Measurements from ENCODE around the gene DPH7. TPM values are rescaled to one million over a fixed set of nuclear protein-coding genes. Genes with fewer than 3 reads are reported as not detected.
"Not testable (repeated sequence)": the region's sequence is repeated elsewhere in the genome, so short reads cannot be mapped to it uniquely, and the experiment has no call there.

Gene DPH7
- total and polyA plus RNA-seq, 5 donors from 2014 or later: 24.4 to 57.0 (median 31.8) TPM

- DNase-seq: peak in 1 of 3 donors; percentile 32
- no peaks in the 10 kb centered on the region for H3K9me3 ChIP-seq (ENCODE audit: control insufficient read depth in 2 of 2, low read length in 2 of 2)
- no peak overlapping the region for H3K4me3 ChIP-seq (ENCODE audit: low read depth, low read length)
Observed at GRCh38 chr9:137511758-137512463, 66.8 kb downstream of the DPH7 start.

GRCh38 chr9:137511126-137511525 lies 67.6 kb downstream of the DPH7 start:
- H3K36me3 Mint-ChIP-seq; H3K27me3 ChIP-seq (ENCODE audit: control insufficient read depth, insufficient read depth, low read length); H3K4me1 Mint-ChIP-seq; H3K27ac ChIP-seq (ENCODE audit: insufficient read depth, low read length, poor library complexity, severe bottlenecking); H3K4me3 ChIP-seq (ENCODE audit: low read depth, low read length); H3K4me3 Mint-ChIP-seq; H3K27me3 Mint-ChIP-seq; H3K9me3 Mint-ChIP-seq; H3K9me3 ChIP-seq (ENCODE audit: control insufficient read depth in 2 of 2, low read length in 2 of 2); H3K27ac Mint-ChIP-seq; H3K36me3 ChIP-seq (ENCODE audit: control insufficient read depth, insufficient read depth, low read length); DNase-seq; ATAC-seq (ENCODE audit: low read depth in 2 of 2); H3K4me1 ChIP-seq (ENCODE audit: control insufficient read depth, insufficient read depth, low read length, poor library complexity, severe bottlenecking): not testable (repeated sequence)

More at GRCh38 chr9:137511758-137512463, 66.8 kb downstream of the DPH7 start:
- Mint-ChIP-seq H3K36me3 (no peaks in the 10 kb centered on the region), H3K9me3 (no peaks in the 10 kb centered on the region), H3K27me3 (no peaks in the 10 kb centered on the region), H3K4me1 (peaks cover 0 to 7% (median 2%) of the 10 kb centered on the region in 4 donors), H3K4me3 (no peak overlapping the region), H3K27ac (peak overlapping the region in 2 of 3 donors; percentile 38 to 80)
- no peak overlapping the region for H3K27ac ChIP-seq (ENCODE audit: insufficient read depth, low read length, poor library complexity, severe bottlenecking)
- no peaks in the 10 kb centered on the region for H3K27me3 ChIP-seq (ENCODE audit: control insufficient read depth, insufficient read depth, low read length)
- H3K36me3 ChIP-seq (ENCODE audit: control insufficient read depth, insufficient read depth, low read length): no peaks in the 10 kb centered on the region
- H3K4me1 ChIP-seq (ENCODE audit: control insufficient read depth, insufficient read depth, low read length, poor library complexity, severe bottlenecking): no peaks in the 10 kb centered on the region
- no peak for ATAC-seq (ENCODE audit: low read depth in 2 of 2)

GRCh38 chr9:137509198-137509597 lies 69.5 kb downstream of the DPH7 start:
- Histone ChIP-seq H3K9me3 (ENCODE audit: control insufficient read depth in 2 of 2, low read length in 2 of 2) (no peaks in the 10 kb centered on the region), H3K27me3 (ENCODE audit: control insufficient read depth, insufficient read depth, low read length) (no peaks in the 10 kb centered on the region), H3K4me3 (ENCODE audit: low read depth, low read length) (no peak overlapping the region), H3K27ac (ENCODE audit: insufficient read depth, low read length, poor library complexity, severe bottlenecking) (no peak overlapping the region), H3K4me1 (ENCODE audit: control insufficient read depth, insufficient read depth, low read length, poor library complexity, severe bottlenecking) (no peaks in the 10 kb centered on the region), H3K36me3 (ENCODE audit: control insufficient read depth, insufficient read depth, low read length) (no peaks in the 10 kb centered on the region)
- H3K4me3 Mint-ChIP-seq: no peak overlapping the region
- ATAC-seq (ENCODE audit: low read depth in 2 of 2) (no peak), DNase-seq (no peak)
- peaks cover 0 to 7% (median 2%) of the 10 kb centered on the region in 4 donors for H3K4me1 Mint-ChIP-seq
- H3K27me3 Mint-ChIP-seq: no peaks in the 10 kb centered on the region
- H3K27ac Mint-ChIP-seq: peak overlapping the region in 1 of 3 donors; percentile 62
- no peaks in the 10 kb centered on the region for H3K9me3 Mint-ChIP-seq
- H3K36me3 Mint-ChIP-seq: no peaks in the 10 kb centered on the region

- Histone ChIP-seq H3K27me3 (ENCODE audit: control insufficient read depth, insufficient read depth, low read length) (no peaks in the 10 kb centered on the region), H3K27ac (ENCODE audit: insufficient read depth, low read length, poor library complexity, severe bottlenecking) (no peak overlapping the region), H3K4me3 (ENCODE audit: low read depth, low read length) (no peak overlapping the region), H3K9me3 (ENCODE audit: control insufficient read depth in 2 of 2, low read length in 2 of 2) (no peaks in the 10 kb centered on the region), H3K4me1 (ENCODE audit: control insufficient read depth, insufficient read depth, low read length, poor library complexity, severe bottlenecking) (no peaks in the 10 kb centered on the region), H3K36me3 (ENCODE audit: control insufficient read depth, insufficient read depth, low read length) (no peaks in the 10 kb centered on the region)
- H3K27ac Mint-ChIP-seq: no peak overlapping the region
- H3K4me1 Mint-ChIP-seq: peaks cover 0 to 6% (median 0%) of the 10 kb centered on the region in 4 donors
- peaks cover 0 to 3% (median 0%) of the 10 kb centered on the region in 7 donors for H3K9me3 Mint-ChIP-seq
- DNase-seq (no peak), ATAC-seq (ENCODE audit: low read depth in 2 of 2) (no peak)
- no peaks in the 10 kb centered on the region for H3K27me3 Mint-ChIP-seq
- H3K4me3 Mint-ChIP-seq: no peak overlapping the region
- H3K36me3 Mint-ChIP-seq: no peaks in the 10 kb centered on the region
Observed at GRCh38 chr9:137506702-137507171, 72.0 kb downstream of the DPH7 start.

DNA sequence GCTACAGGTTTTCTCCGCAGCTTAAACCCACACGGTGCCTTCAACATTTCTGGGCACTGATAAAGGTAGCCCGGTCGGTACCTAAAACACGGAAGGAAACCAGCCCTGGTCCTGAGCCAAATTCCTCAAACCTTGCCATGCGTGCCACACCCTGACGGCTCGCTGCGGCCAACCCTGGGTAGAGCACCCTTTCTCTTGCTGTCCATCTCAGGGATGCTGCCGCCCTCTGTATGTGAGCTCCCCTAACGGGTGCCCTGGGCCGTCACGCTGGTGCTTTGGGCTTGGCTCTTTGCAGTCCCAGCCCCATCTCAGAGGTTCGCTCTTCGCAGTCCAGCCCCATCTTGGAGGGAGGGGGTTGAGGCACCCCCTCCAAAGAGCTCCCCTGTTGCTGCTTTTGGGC lies 72.5 kb downstream of the DPH7 start:
- Mint-ChIP-seq H3K9me3 (peaks cover 0 to 3% (median 0%) of the 10 kb centered on the region in 7 donors), H3K36me3 (no peaks in the 10 kb centered on the region), H3K27me3 (no peaks in the 10 kb centered on the region), H3K4me3 (no peak overlapping the region), H3K27ac (no peak overlapping the region), H3K4me1 (peaks cover 0 to 5% (median 0%) of the 10 kb centered on the region in 4 donors)
- H3K27me3 ChIP-seq (ENCODE audit: control insufficient read depth, insufficient read depth, low read length): no peaks in the 10 kb centered on the region
- no peak overlapping the region for H3K27ac ChIP-seq (ENCODE audit: insufficient read depth, low read length, poor library complexity, severe bottlenecking)
- no peaks in the 10 kb centered on the region for H3K4me1 ChIP-seq (ENCODE audit: control insufficient read depth, insufficient read depth, low read length, poor library complexity, severe bottlenecking)
- H3K9me3 ChIP-seq (ENCODE audit: control insufficient read depth in 2 of 2, low read length in 2 of 2): no peaks in the 10 kb centered on the region
- no peak for DNase-seq
- no peak overlapping the region for H3K4me3 ChIP-seq (ENCODE audit: low read depth, low read length)
- ATAC-seq (ENCODE audit: low read depth in 2 of 2): no peak
- H3K36me3 ChIP-seq (ENCODE audit: control insufficient read depth, insufficient read depth, low read length): no peaks in the 10 kb centered on the region

DNA sequence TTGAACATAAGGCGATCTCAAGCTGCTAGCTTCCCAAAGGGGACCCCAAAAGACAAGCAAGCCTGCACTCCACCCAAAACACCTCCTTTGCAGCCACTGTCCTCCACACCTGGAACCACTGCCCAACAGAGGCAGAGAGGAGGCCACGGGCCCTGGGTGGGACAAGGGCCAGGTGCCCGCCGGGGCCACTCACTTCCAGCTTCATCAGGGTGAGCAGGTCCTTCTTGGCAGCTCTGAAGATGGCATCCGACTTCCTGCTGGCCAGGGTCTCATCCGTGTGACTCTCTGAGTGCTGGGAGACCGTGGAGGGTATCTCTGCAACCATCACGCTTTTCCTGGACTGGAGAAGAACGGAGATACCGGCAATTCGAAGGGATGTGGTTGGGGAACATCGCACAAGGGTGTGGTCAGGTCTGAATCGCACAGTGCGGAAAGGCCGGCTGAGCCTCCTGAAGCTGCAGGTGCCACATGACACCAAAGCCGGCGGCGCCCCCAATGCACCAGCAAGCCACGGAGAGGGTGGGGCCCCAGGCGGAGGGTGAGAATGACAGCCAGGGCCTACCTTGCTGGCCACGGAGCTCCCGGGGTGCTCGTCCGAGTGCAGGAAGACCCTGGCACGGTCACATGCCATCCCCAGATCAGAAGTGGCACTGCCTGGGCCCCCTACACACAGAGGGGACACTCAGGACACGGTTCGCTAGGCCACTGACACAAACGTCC lies 73.1 kb downstream of the DPH7 start:
- no peak for DNase-seq
- Mint-ChIP-seq H3K27me3 (no peaks in the 10 kb centered on the region), H3K4me1 (peaks cover 0 to 5% (median 0%) of the 10 kb centered on the region in 4 donors)

More for the DNA sequence above, 73.1 kb downstream of the DPH7 start:
- H3K27me3 ChIP-seq (ENCODE audit: control insufficient read depth, insufficient read depth, low read length): no peaks in the 10 kb centered on the region
- no peaks in the 10 kb centered on the region for H3K36me3 ChIP-seq (ENCODE audit: control insufficient read depth, insufficient read depth, low read length)
- no peak overlapping the region for H3K27ac ChIP-seq (ENCODE audit: insufficient read depth, low read length, poor library complexity, severe bottlenecking)
- no peak overlapping the region for H3K4me3 ChIP-seq (ENCODE audit: low read depth, low read length)
- H3K36me3 Mint-ChIP-seq: no peaks in the 10 kb centered on the region
- H3K9me3 ChIP-seq (ENCODE audit: control insufficient read depth in 2 of 2, low read length in 2 of 2): no peaks in the 10 kb centered on the region
- H3K27ac Mint-ChIP-seq: no peak overlapping the region
- no peaks in the 10 kb centered on the region for H3K4me1 ChIP-seq (ENCODE audit: control insufficient read depth, insufficient read depth, low read length, poor library complexity, severe bottlenecking)
- H3K9me3 Mint-ChIP-seq: peaks cover 0 to 3% (median 0%) of the 10 kb centered on the region in 7 donors
- no peak for ATAC-seq (ENCODE audit: low read depth in 2 of 2)
- no peak overlapping the region for H3K4me3 Mint-ChIP-seq
